Muscle layer of duodenum (tissue), 2 donors: Measurements from ENCODE around the gene ACBD4.

ENCODE experiments used
- H3K27ac ChIP-seq: one replicate; pipeline ENCODE4 v1.7.0; 2013; ENCODE audit warnings: mild to moderate bottlenecking, low read length
- H3K27me3 ChIP-seq: one replicate; pipeline ENCODE4 v1.7.0; 2013; ENCODE audit warnings: low read depth, mild to moderate bottlenecking, control low read depth, low read length
- H3K36me3 ChIP-seq, 2 donors: one replicate each; pipeline ENCODE4 v1.7.0; 2013; ENCODE audit warnings: low read length in 2 of 2, control low read depth in 1 of 2, mild to moderate bottlenecking in 1 of 2; ENCODE audit not compliant: insufficient read depth in 2 of 2, control insufficient read depth in 1 of 2
- H3K4me1 ChIP-seq, 2 donors: one replicate each; pipeline ENCODE4 v1.7.0; 2013; ENCODE audit warnings: low read length in 2 of 2, mild to moderate bottlenecking in 2 of 2, control low read depth in 1 of 2, moderate library complexity in 1 of 2; ENCODE audit not compliant: insufficient read depth in 2 of 2, control insufficient read depth in 1 of 2
- H3K4me3 ChIP-seq, 2 donors: one replicate each; pipeline ENCODE4 v1.7.0; 2013; ENCODE audit warnings: low read length in 2 of 2, low read depth in 1 of 2, mild to moderate bottlenecking in 1 of 2
- H3K9me3 ChIP-seq, 2 donors: one replicate each; pipeline ENCODE4 v1.7.0; 2013; ENCODE audit warnings: low read length in 2 of 2, control low read depth in 1 of 2, mild to moderate bottlenecking in 1 of 2; ENCODE audit not compliant: control insufficient read depth in 1 of 2
- donor health status: healthy.

ACBD4 gene

GRCh38 chr17:45096141-45096540 lies 39.3 kb upstream of the ACBD4 start:
- no peaks in the 10 kb centered on the region for H3K27me3 ChIP-seq
- H3K4me1 ChIP-seq = peaks cover 14 to 37% of the 10 kb centered on the region in 2 donors
- peaks cover 46 to 49% of the 10 kb centered on the region in 2 donors for H3K36me3 ChIP-seq
- no peaks in the 10 kb centered on the region for H3K9me3 ChIP-seq
- no peak overlapping the region for H3K4me3 ChIP-seq
- no peak overlapping the region for H3K27ac ChIP-seq

- peaks cover 14 to 33% of the 10 kb centered on the region in 2 donors for H3K4me1 ChIP-seq
- H3K36me3 ChIP-seq = peaks cover 47 to 49% of the 10 kb centered on the region in 2 donors
- H3K27me3 ChIP-seq = no peaks in the 10 kb centered on the region
- H3K4me3 ChIP-seq = no peak overlapping the region
- no peak overlapping the region for H3K27ac ChIP-seq
- H3K9me3 ChIP-seq = no peaks in the 10 kb centered on the region
Measured at GRCh38 chr17:45096926-45097325, 38.6 kb upstream of the ACBD4 start.

GRCh38 chr17:45098081-45098868 lies 37.2 kb upstream of the ACBD4 start:
- no peak overlapping the region for H3K27ac ChIP-seq
- H3K36me3 ChIP-seq = peaks cover 57 to 60% of the 10 kb centered on the region in 2 donors
- H3K4me3 ChIP-seq = no peak overlapping the region
- H3K27me3 ChIP-seq = no peaks in the 10 kb centered on the region
- peaks cover 11 to 23% of the 10 kb centered on the region in 2 donors for H3K4me1 ChIP-seq
- no peaks in the 10 kb centered on the region for H3K9me3 ChIP-seq

GRCh38 chr17:45098869-45099616 lies 36.4 kb upstream of the ACBD4 start:
- Histone ChIP-seq H3K9me3 (no peaks in the 10 kb centered on the region), H3K27me3 (no peaks in the 10 kb centered on the region), H3K4me1 (peaks cover 5 to 15% of the 10 kb centered on the region in 2 donors), H3K27ac (no peak overlapping the region), H3K36me3 (peaks cover 59 to 68% of the 10 kb centered on the region in 2 donors), H3K4me3 (no peak overlapping the region)

GRCh38 chr17:45101546-45101882 lies 34.0 kb upstream of the ACBD4 start:
- Histone ChIP-seq H3K9me3 (no peaks in the 10 kb centered on the region), H3K36me3 (peaks cover 73 to 76% of the 10 kb centered on the region in 2 donors), H3K4me3 (no peak overlapping the region), H3K27me3 (no peaks in the 10 kb centered on the region), H3K4me1 (peaks cover 5 to 14% of the 10 kb centered on the region in 2 donors), H3K27ac (no peak overlapping the region)

- no peaks in the 10 kb centered on the region for H3K27me3 ChIP-seq
- no peak overlapping the region for H3K27ac ChIP-seq
- H3K4me3 ChIP-seq = no peak overlapping the region
- H3K36me3 ChIP-seq = peaks cover 73 to 76% of the 10 kb centered on the region in 2 donors
- H3K9me3 ChIP-seq = no peaks in the 10 kb centered on the region
- H3K4me1 ChIP-seq = peaks cover 5 to 14% of the 10 kb centered on the region in 2 donors
Measured at GRCh38 chr17:45101883-45102811, 33.3 kb upstream of the ACBD4 start.

- no peaks in the 10 kb centered on the region for H3K9me3 ChIP-seq
- H3K4me1 ChIP-seq = peaks cover 5 to 16% of the 10 kb centered on the region in 2 donors
- H3K27me3 ChIP-seq = no peaks in the 10 kb centered on the region
- no peak overlapping the region for H3K4me3 ChIP-seq
- H3K27ac ChIP-seq = no peak overlapping the region
- H3K36me3 ChIP-seq = peaks cover 71 to 76% of the 10 kb centered on the region in 2 donors
Measured at GRCh38 chr17:45102856-45103255, 32.6 kb upstream of the ACBD4 start.

GRCh38 chr17:45103269-45103795 lies 32.2 kb upstream of the ACBD4 start:
- H3K27me3 ChIP-seq = no peaks in the 10 kb centered on the region
- H3K4me1 ChIP-seq = peaks cover 4 to 16% of the 10 kb centered on the region in 2 donors
- H3K9me3 ChIP-seq = no peaks in the 10 kb centered on the region
- H3K27ac ChIP-seq = no peak overlapping the region
- H3K4me3 ChIP-seq = no peak overlapping the region
- H3K36me3 ChIP-seq = peaks cover 66 to 76% of the 10 kb centered on the region in 2 donors

- Histone ChIP-seq H3K27me3 (no peaks in the 10 kb centered on the region), H3K27ac (no peak overlapping the region), H3K4me1 (peaks cover 0 to 9% of the 10 kb centered on the region in 2 donors), H3K36me3 (peaks cover 64 to 77% of the 10 kb centered on the region in 2 donors), H3K9me3 (no peaks in the 10 kb centered on the region), H3K4me3 (no peak overlapping the region)
Measured at GRCh38 chr17:45104029-45104428, 31.5 kb upstream of the ACBD4 start.

- Histone ChIP-seq H3K4me3 (no peak overlapping the region), H3K27me3 (no peaks in the 10 kb centered on the region), H3K4me1 (peaks cover 0 to 6% of the 10 kb centered on the region in 2 donors), H3K9me3 (no peaks in the 10 kb centered on the region), H3K36me3 (peaks cover 59 to 76% of the 10 kb centered on the region in 2 donors), H3K27ac (no peak overlapping the region)
Measured at GRCh38 chr17:45104497-45104896, 31.0 kb upstream of the ACBD4 start.
